Vagina (tissue), 2 donors: ENCODE results near the gene CARM1. TPM values are rescaled to one million over a fixed set of nuclear protein-coding genes. Genes with fewer than 3 reads are reported as not detected.
"Not testable (repeated sequence)": the region's sequence is repeated elsewhere in the genome, so short reads cannot be mapped to it uniquely, and the experiment has no call there.

Experiments
- DNase-seq, 2 donors: peaks; one replicate each; pipeline ENCODE4 v3.0.0-alpha.2; 2017; ENCODE audit errors: extremely low spot score in 2 of 2
- H3K27ac ChIP-seq: fragments of 200-600 bp; sonication (generic); one replicate; pipeline ENCODE4 v1.5.1; 2019
- H3K27me3 ChIP-seq: fragments of 200-600 bp; sonication (generic); one replicate; pipeline ENCODE4 v1.5.1; 2019
- H3K36me3 ChIP-seq, 2 donors: fragments of 200-600 bp; sonication (generic); one replicate each; pipeline ENCODE4 v1.5.1; 2017 to 2019
- H3K4me1 ChIP-seq: fragments of 200-600 bp; sonication (generic); one replicate; pipeline ENCODE4 v1.5.1; 2019
- H3K4me3 ChIP-seq, 2 donors: fragments of 200-600 bp; sonication (generic); 1 replicate in 1 of 2; 2 replicates in 1 of 2; pipeline ENCODE4 v1.5.1; 2016 to 2019
- H3K9me3 ChIP-seq: fragments of 200-600 bp; sonication (generic); one replicate; pipeline ENCODE4 v1.5.1; 2019
- CTCF ChIP-seq, 3 experiments: fragments of 450-650 bp in 2 of 3; fragments of 200-600 bp in 1 of 3; sonication (generic) in 1 of 3; IDR thresholded peaks; one replicate each; pipeline ENCODE4 v1.5.1; 2017 to 2019; ENCODE audit warnings: antibody characterized with exemption in 3 of 3, mild to moderate bottlenecking in 2 of 3, moderate library complexity in 2 of 3
- POLR2A ChIP-seq, 2 donors: fragments of 450-650 bp; IDR thresholded peaks; one replicate each; pipeline ENCODE4 v1.6.1; 2017; ENCODE audit warnings: antibody characterized with exemption in 2 of 2, mild to moderate bottlenecking in 2 of 2, moderate library complexity in 2 of 2
- POLR2AphosphoS5 ChIP-seq, 2 donors: sonication (generic); formaldehyde crosslinking; IDR thresholded peaks; one replicate each; pipeline ENCODE4 v1.9.0; 2017; ENCODE audit warnings: antibody characterized with exemption in 2 of 2, mild to moderate bottlenecking in 2 of 2, low read depth in 1 of 2; ENCODE audit not compliant: insufficient read depth in 1 of 2
- intact Hi-C: fragments of 100-400 bp; cut with DNase I; formaldehyde crosslinking; loops from one replicate; pipeline ENCODE4 v1.15.1; 2023
- total RNA-seq: library from RNA; depleted of rRNA; stranded (reverse); fragments of >200 nt; gene quantifications from one replicate; pipeline ENCODE4 v1.2.3, GENCODE V29; 2016

CARM1 gene
- total RNA-seq, 1 donor from 2014 or later, result 28.2 TPM

- Histone ChIP-seq H3K36me3 (no peaks in the 10 kb centered on the region), H3K4me3 (no peak overlapping the region), H3K4me1 (peaks cover 16% of the 10 kb centered on the region), H3K9me3 (no peaks in the 10 kb centered on the region), H3K27ac (no peak overlapping the region), H3K27me3 (no peaks in the 10 kb centered on the region)
- TF ChIP-seq POLR2A (IDR thresholded peaks at IDR 0.05), result no peak
- no peak for TF ChIP-seq CTCF (IDR thresholded peaks at IDR 0.05)
- no peak for TF ChIP-seq POLR2AphosphoS5 (IDR thresholded peaks at IDR 0.05; ENCODE audit: insufficient read depth in 1 of 2, low read depth in 1 of 2)
- DNase-seq, result no peak
- intact Hi-C loops, result no loop called here
These were observed 73.9 kb downstream of the CARM1 start for GRCh38 chr19:10945264-10945663.

GRCh38 chr19:10946958-10947657, 75.8 kb downstream of the CARM1 start:
- no peak overlapping the region for H3K4me3 ChIP-seq
- intact Hi-C loops, result no loop called here
- H3K9me3 ChIP-seq, result no peaks in the 10 kb centered on the region
- H3K4me1 ChIP-seq, result peaks cover 10% of the 10 kb centered on the region
- no peaks in the 10 kb centered on the region for H3K27me3 ChIP-seq
- no peaks in the 10 kb centered on the region for H3K36me3 ChIP-seq
- TF ChIP-seq CTCF (IDR thresholded peaks at IDR 0.05) (no peak), POLR2A (IDR thresholded peaks at IDR 0.05) (no peak)
- no peak for DNase-seq
- H3K27ac ChIP-seq, result peak overlapping the region; percentile 12

GRCh38 chr19:10952809-10953208, 81.5 kb downstream of the CARM1 start:
- intact Hi-C loops, result no loop called here
- no peak for DNase-seq
- H3K27ac ChIP-seq, result no peak overlapping the region

GRCh38 chr19:10959277-10959968, 88.1 kb downstream of the CARM1 start:
- Histone ChIP-seq H3K27ac (peak overlapping the region; percentile 92), H3K4me1 (peaks cover 37% of the 10 kb centered on the region), H3K4me3 (peak overlapping the region; percentile 66 to 93)
- DNase-seq, intact Hi-C loops, H3K27me3 ChIP-seq, H3K9me3 ChIP-seq, H3K36me3 ChIP-seq: not testable (repeated sequence)

More at GRCh38 chr19:10952809-10953208, 81.5 kb downstream of the CARM1 start:
- Histone ChIP-seq H3K4me3 (no peak overlapping the region), H3K4me1 (peaks cover 5% of the 10 kb centered on the region), H3K9me3 (no peaks in the 10 kb centered on the region), H3K27me3 (no peaks in the 10 kb centered on the region), H3K36me3 (no peaks in the 10 kb centered on the region)
- no peak for TF ChIP-seq CTCF (IDR thresholded peaks at IDR 0.05)
- no peak for TF ChIP-seq POLR2A (IDR thresholded peaks at IDR 0.05)
- TF ChIP-seq POLR2AphosphoS5 (IDR thresholded peaks at IDR 0.05; ENCODE audit: insufficient read depth in 1 of 2, low read depth in 1 of 2), result peak in 1 of 2 donors; percentile 82

GRCh38 chr19:10960314-10961072, 89.1 kb downstream of the CARM1 start, which contains the start of gene SMARCA4:
Gene SMARCA4 (plus strand): TSS chr19:10961030. CDS start chr19:10984152, 23,122 bp downstream.
- intact Hi-C loops, result no loop called here

More at GRCh38 chr19:10960314-10961072, 89.1 kb downstream of the CARM1 start, which contains the start of gene SMARCA4:
- Histone ChIP-seq H3K36me3 (no peaks in the 10 kb centered on the region), H3K27me3 (no peaks in the 10 kb centered on the region), H3K4me1 (peaks cover 43% of the 10 kb centered on the region), H3K27ac (peak within 1 kb of the TSS; percentile 95), H3K4me3 (peak within 1 kb of the TSS; percentile 66 to 93), H3K9me3 (no peaks in the 10 kb centered on the region)
- DNase-seq, result no peak
- peak in 1 of 2 donors; percentile 90 for TF ChIP-seq POLR2A (IDR thresholded peaks at IDR 0.05)
- no peak for TF ChIP-seq CTCF (IDR thresholded peaks at IDR 0.05)
- TF ChIP-seq POLR2AphosphoS5 (IDR thresholded peaks at IDR 0.05; ENCODE audit: insufficient read depth in 1 of 2, low read depth in 1 of 2), result peak; percentile 54 to 97
